Measurements from ENCODE around the gene RBBP8. TPM values are rescaled to one million over a fixed set of nuclear protein-coding genes. Genes with fewer than 3 reads are reported as not detected.
A peak's percentile ranks its signal among the peaks of the same experiment; 100 is the strongest.

RBBP8 gene
- polyA plus RNA-seq, 2 donors = 34.5 to 49.3 TPM

DNA sequence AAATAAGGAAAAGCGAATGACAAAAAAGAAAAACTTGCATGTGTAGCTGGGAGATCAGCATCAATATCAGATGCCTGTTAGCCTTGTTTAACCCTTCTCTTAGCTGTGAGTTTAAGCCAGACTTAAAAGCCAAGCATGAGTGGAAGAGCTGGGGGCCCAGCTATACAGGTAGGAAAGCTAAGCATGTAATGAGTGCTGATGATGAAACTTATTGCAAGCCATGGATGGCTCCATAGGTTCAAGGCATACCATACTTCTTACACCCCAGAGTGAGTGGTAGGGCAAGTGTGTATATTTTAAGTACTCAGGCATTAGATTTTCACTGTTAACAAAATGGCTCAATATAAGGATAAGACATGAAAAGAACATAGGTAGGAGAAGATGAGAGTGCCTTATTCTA, 28.0 kb downstream of the RBBP8 start:
- no peak overlapping the region for H3K4me3 ChIP-seq (ENCODE audit: low read depth in 1 of 2, low read length in 2 of 2)
- H3K36me3 ChIP-seq (ENCODE audit: control insufficient read depth in 2 of 2, insufficient read depth in 2 of 2, low read length in 1 of 2) = peaks cover 2 to 5% of the 10 kb centered on the region in 2 donors
- no peaks in the 10 kb centered on the region for H3K27me3 ChIP-seq (ENCODE audit: control insufficient read depth in 1 of 2, insufficient read depth in 2 of 2, low read length in 2 of 2)
- H3K27ac ChIP-seq (ENCODE audit: low read depth in 2 of 2, low read length in 1 of 2) = no peak overlapping the region
- WGBS, 2 donors = 95 to 98% methylated on average over 1 of the region's 1 CpG
- H3K4me1 ChIP-seq (ENCODE audit: control insufficient read depth in 2 of 2, insufficient read depth in 2 of 2, low read length in 1 of 2) = no peaks in the 10 kb centered on the region
- no peaks in the 10 kb centered on the region for H3K9me3 ChIP-seq (ENCODE audit: control insufficient read depth in 2 of 2, insufficient read depth in 1 of 2, low read depth in 1 of 2, low read length in 1 of 2)

DNA sequence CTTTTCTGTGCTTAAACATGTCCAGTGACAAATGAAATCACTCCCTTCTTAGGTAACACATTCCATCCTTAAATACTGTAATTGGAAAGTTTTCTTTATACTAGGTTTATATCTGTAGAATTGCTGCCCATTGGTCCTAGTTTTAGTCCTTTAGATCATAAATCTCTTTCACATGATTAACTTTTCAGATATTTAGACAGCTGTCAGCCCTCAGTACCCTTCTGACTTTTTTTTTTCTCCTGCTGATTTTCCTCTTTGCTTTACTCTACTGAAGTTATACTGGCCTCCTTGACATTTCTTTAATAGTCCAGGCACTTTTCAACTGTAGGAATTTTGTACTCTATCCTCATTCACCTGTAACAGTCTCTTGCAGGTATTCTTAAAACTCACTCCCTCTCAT, 28.9 kb downstream of the RBBP8 start:
- Histone ChIP-seq H3K27ac (ENCODE audit: low read depth in 2 of 2, low read length in 1 of 2) (no peak overlapping the region), H3K27me3 (ENCODE audit: control insufficient read depth in 1 of 2, insufficient read depth in 2 of 2, low read length in 2 of 2) (no peaks in the 10 kb centered on the region), H3K4me1 (ENCODE audit: control insufficient read depth in 2 of 2, insufficient read depth in 2 of 2, low read length in 1 of 2) (no peaks in the 10 kb centered on the region), H3K36me3 (ENCODE audit: control insufficient read depth in 2 of 2, insufficient read depth in 2 of 2, low read length in 1 of 2) (peaks cover 2 to 3% of the 10 kb centered on the region in 2 donors), H3K4me3 (ENCODE audit: low read depth in 1 of 2, low read length in 2 of 2) (no peak overlapping the region), H3K9me3 (ENCODE audit: control insufficient read depth in 2 of 2, insufficient read depth in 1 of 2, low read depth in 1 of 2, low read length in 1 of 2) (no peaks in the 10 kb centered on the region)

DNA sequence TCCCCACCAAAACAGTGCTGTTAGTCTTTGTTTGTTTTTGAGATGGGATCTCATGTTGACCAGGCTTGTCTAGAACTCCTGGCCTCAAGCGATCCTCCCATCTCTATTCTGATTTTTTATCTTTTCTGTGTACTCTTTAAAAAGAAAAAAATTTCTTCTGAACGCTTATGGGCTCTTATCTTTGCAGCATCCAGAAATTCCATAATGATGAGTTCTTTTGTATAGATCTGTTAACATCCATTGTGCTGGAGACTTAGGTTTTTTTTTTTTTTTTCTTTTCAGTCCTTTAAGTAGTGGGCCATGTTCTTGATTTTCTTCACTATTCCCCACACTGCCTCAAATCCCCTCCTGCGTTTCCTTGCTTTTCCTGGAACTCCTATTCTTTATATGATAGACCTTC, 31.0 kb downstream of the RBBP8 start:
- Histone ChIP-seq H3K27ac (ENCODE audit: low read depth in 2 of 2, low read length in 1 of 2) (no peak overlapping the region), H3K4me1 (ENCODE audit: control insufficient read depth in 2 of 2, insufficient read depth in 2 of 2, low read length in 1 of 2) (no peaks in the 10 kb centered on the region), H3K27me3 (ENCODE audit: control insufficient read depth in 1 of 2, insufficient read depth in 2 of 2, low read length in 2 of 2) (no peaks in the 10 kb centered on the region), H3K36me3 (ENCODE audit: control insufficient read depth in 2 of 2, insufficient read depth in 2 of 2, low read length in 1 of 2) (peaks cover 2 to 3% of the 10 kb centered on the region in 2 donors), H3K9me3 (ENCODE audit: control insufficient read depth in 2 of 2, insufficient read depth in 1 of 2, low read depth in 1 of 2, low read length in 1 of 2) (no peaks in the 10 kb centered on the region), H3K4me3 (ENCODE audit: low read depth in 1 of 2, low read length in 2 of 2) (no peak overlapping the region)
- WGBS, 2 donors = 84 to 87% methylated on average over 3 of the region's 3 CpGs

DNA sequence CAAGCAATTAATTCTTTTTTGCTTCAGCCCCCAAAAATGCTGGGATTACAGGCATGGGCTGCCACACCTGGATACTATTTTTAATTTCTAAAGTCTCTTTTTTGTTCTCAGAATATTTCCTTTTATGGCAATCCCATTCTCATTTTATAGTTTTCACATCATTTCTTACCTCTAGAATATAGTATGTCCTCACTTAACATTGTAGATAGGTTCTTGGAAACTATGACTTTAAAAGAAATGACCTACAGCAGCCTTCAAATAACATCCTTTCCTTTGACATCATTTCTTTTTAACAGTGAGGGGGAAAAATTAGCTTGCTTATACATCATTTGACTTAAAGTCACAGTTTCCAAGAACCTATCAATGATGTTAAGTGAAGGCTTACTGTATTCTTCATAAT, 31.6 kb downstream of the RBBP8 start:
- Histone ChIP-seq H3K27ac (ENCODE audit: low read depth in 2 of 2, low read length in 1 of 2) (no peak overlapping the region), H3K9me3 (ENCODE audit: control insufficient read depth in 2 of 2, insufficient read depth in 1 of 2, low read depth in 1 of 2, low read length in 1 of 2) (no peaks in the 10 kb centered on the region), H3K27me3 (ENCODE audit: control insufficient read depth in 1 of 2, insufficient read depth in 2 of 2, low read length in 2 of 2) (no peaks in the 10 kb centered on the region), H3K4me1 (ENCODE audit: control insufficient read depth in 2 of 2, insufficient read depth in 2 of 2, low read length in 1 of 2) (no peaks in the 10 kb centered on the region), H3K36me3 (ENCODE audit: control insufficient read depth in 2 of 2, insufficient read depth in 2 of 2, low read length in 1 of 2) (peaks cover 2 to 3% of the 10 kb centered on the region in 2 donors), H3K4me3 (ENCODE audit: low read depth in 1 of 2, low read length in 2 of 2) (no peak overlapping the region)

DNA sequence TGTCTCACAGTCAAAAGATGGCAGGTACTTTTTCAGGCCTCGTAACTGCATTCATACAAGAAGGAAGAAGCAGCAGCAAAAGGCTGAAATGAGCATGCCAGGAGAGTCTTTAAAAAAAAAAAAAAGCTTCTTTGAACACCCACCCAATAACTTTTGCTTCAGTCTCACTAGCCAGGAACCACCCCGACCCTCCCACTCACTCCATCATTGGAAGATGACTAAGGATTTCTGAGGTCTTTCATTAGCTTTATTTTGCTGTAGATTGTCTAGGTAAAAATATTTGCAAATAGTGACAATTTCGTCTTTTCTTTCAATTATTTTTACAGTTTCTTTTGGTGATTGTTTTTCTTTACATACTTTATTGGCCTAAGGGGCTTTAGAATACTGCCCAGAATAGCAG, 37.9 kb downstream of the RBBP8 start:
- no peaks in the 10 kb centered on the region for H3K9me3 ChIP-seq (ENCODE audit: control insufficient read depth in 2 of 2, insufficient read depth in 1 of 2, low read depth in 1 of 2, low read length in 1 of 2)
- 86 to 88% methylated on average over 3 of the region's 3 CpGs for WGBS, 2 donors
- H3K27me3 ChIP-seq (ENCODE audit: control insufficient read depth in 1 of 2, insufficient read depth in 2 of 2, low read length in 2 of 2) = no peaks in the 10 kb centered on the region
- no peaks in the 10 kb centered on the region for H3K4me1 ChIP-seq (ENCODE audit: control insufficient read depth in 2 of 2, insufficient read depth in 2 of 2, low read length in 1 of 2)
- H3K27ac ChIP-seq (ENCODE audit: low read depth in 2 of 2, low read length in 1 of 2) = no peak overlapping the region
- H3K4me3 ChIP-seq (ENCODE audit: low read depth in 1 of 2, low read length in 2 of 2) = no peak overlapping the region
- H3K36me3 ChIP-seq (ENCODE audit: control insufficient read depth in 2 of 2, insufficient read depth in 2 of 2, low read length in 1 of 2) = no peaks in the 10 kb centered on the region

DNA sequence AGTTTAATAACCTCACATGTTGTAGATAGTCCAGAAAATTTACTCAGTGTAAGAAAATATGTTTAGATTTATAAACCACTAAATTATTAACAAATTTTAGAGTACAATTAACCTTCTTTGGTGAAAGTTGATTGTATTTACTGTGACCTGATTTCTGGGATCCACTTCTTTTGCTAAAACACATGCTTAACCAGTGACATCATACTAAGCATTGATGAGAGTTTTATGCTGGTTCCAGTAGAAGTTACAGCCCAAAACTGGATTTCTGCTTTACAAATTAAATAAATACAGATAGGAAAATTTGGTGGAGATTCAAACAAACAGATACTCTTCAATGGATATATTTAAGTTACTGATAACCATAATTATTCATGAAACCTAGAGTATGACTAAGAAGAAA, 40.9 kb downstream of the RBBP8 start:
- H3K27ac ChIP-seq (ENCODE audit: low read depth in 2 of 2, low read length in 1 of 2) = no peak overlapping the region
- H3K9me3 ChIP-seq (ENCODE audit: control insufficient read depth in 2 of 2, insufficient read depth in 1 of 2, low read depth in 1 of 2, low read length in 1 of 2) = no peaks in the 10 kb centered on the region
- no peak overlapping the region for H3K4me3 ChIP-seq (ENCODE audit: low read depth in 1 of 2, low read length in 2 of 2)
- H3K27me3 ChIP-seq (ENCODE audit: control insufficient read depth in 1 of 2, insufficient read depth in 2 of 2, low read length in 2 of 2) = no peaks in the 10 kb centered on the region
- no peaks in the 10 kb centered on the region for H3K4me1 ChIP-seq (ENCODE audit: control insufficient read depth in 2 of 2, insufficient read depth in 2 of 2, low read length in 1 of 2)
- no peaks in the 10 kb centered on the region for H3K36me3 ChIP-seq (ENCODE audit: control insufficient read depth in 2 of 2, insufficient read depth in 2 of 2, low read length in 1 of 2)

DNA sequence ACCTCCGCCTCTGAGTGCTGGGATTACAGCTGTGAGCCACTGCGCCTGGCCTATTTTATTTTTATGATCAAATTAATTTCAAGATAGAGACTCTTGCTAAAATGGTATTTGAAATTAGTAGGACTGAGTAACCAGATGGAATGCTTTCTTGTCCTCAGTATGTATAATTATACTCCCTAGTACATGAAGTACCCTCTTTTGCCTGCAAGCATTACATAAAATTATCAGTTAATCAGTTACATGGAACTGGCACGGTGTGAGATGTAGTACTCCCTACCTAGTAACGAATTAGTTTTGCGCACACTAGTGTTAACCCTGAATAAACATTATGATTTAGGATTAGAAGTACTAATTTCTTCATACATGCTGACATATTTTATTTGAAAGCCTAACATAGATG, 41.6 kb downstream of the RBBP8 start:
- H3K27ac ChIP-seq (ENCODE audit: low read depth in 2 of 2, low read length in 1 of 2) = no peak overlapping the region
- H3K27me3 ChIP-seq (ENCODE audit: control insufficient read depth in 1 of 2, insufficient read depth in 2 of 2, low read length in 2 of 2) = no peaks in the 10 kb centered on the region
- 89 to 95% methylated on average over 5 of the region's 5 CpGs for WGBS, 2 donors
- H3K4me3 ChIP-seq (ENCODE audit: low read depth in 1 of 2, low read length in 2 of 2) = no peak overlapping the region
- no peaks in the 10 kb centered on the region for H3K9me3 ChIP-seq (ENCODE audit: control insufficient read depth in 2 of 2, insufficient read depth in 1 of 2, low read depth in 1 of 2, low read length in 1 of 2)
- no peaks in the 10 kb centered on the region for H3K36me3 ChIP-seq (ENCODE audit: control insufficient read depth in 2 of 2, insufficient read depth in 2 of 2, low read length in 1 of 2)
- no peaks in the 10 kb centered on the region for H3K4me1 ChIP-seq (ENCODE audit: control insufficient read depth in 2 of 2, insufficient read depth in 2 of 2, low read length in 1 of 2)

DNA sequence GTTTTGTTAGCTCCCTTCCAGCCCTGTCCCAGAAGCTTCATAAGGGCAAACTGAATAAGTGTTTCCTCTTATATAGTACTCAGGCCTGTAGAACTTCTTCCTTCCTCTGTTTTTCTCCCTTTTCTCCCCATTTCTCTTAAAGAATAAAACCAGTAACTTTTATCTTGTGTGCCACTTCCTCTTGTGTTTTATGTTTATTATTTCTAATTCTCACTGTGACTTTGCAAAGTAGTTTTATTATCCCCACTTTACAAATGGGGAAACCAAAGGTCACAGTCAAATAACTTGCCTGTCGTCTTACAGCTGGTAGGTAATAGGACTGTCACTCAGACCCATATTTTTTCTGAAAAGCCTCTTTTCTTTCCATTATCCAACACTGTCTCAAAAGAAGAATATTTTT, 42.4 kb downstream of the RBBP8 start:
- 77 to 89% methylated on average over 1 of the region's 1 CpG for WGBS, 2 donors

DNA sequence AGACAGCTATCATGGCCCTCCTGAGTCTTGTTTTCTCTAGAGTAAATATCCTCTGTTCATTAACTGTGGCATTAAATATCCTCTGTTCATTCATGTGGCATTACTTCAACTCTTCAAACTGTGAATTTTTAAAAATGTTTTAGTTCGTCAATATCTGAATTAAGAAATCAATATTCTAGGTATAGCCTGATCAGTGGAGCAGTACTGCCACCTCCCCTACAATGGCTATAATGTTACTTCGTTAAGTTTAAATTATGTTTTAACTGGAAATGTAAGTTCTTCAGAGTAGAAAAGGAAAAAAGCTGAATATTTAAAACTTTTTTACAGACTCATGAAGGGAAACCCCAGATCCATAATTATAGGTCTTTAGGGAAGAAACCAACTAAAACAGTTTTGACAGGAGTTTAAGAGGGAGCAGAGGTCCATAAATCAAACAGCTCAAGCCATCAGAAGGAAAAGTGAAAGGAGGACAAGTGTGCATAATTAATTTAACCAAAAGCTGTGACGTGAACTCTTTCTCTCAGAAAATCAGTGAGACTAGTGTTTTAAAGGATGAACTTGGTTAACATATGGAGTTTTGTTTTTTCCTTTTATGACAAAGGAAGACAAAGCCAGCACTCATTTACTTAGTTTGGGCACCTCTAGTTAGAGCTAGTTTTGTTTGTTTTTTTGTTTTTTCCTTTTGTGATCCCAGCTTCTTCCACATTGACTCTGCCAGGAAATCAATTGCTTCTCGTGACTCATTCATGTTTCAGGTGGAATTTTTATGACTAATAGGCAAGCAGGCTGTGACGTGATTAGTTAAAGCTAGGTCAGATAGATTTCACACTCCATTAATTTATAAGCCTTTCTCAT, 44.9 kb downstream of the RBBP8 start:
- H3K27ac ChIP-seq (ENCODE audit: low read depth in 2 of 2, low read length in 1 of 2) = peak overlapping the region in 1 of 2 donors; percentile 35
- WGBS, 2 donors = 37 to 38% methylated on average over 5 of the region's 5 CpGs
- no peak overlapping the region for H3K4me3 ChIP-seq (ENCODE audit: low read depth in 1 of 2, low read length in 2 of 2)
- H3K27me3 ChIP-seq (ENCODE audit: control insufficient read depth in 1 of 2, insufficient read depth in 2 of 2, low read length in 2 of 2) = no peaks in the 10 kb centered on the region
- H3K36me3 ChIP-seq (ENCODE audit: control insufficient read depth in 2 of 2, insufficient read depth in 2 of 2, low read length in 1 of 2) = no peaks in the 10 kb centered on the region
- no peaks in the 10 kb centered on the region for H3K9me3 ChIP-seq (ENCODE audit: control insufficient read depth in 2 of 2, insufficient read depth in 1 of 2, low read depth in 1 of 2, low read length in 1 of 2)
- H3K4me1 ChIP-seq (ENCODE audit: control insufficient read depth in 2 of 2, insufficient read depth in 2 of 2, low read length in 1 of 2) = no peaks in the 10 kb centered on the region

More for the DNA sequence above, 42.4 kb downstream of the RBBP8 start:
- Histone ChIP-seq H3K27me3 (ENCODE audit: control insufficient read depth in 1 of 2, insufficient read depth in 2 of 2, low read length in 2 of 2) (no peaks in the 10 kb centered on the region), H3K27ac (ENCODE audit: low read depth in 2 of 2, low read length in 1 of 2) (no peak overlapping the region), H3K4me1 (ENCODE audit: control insufficient read depth in 2 of 2, insufficient read depth in 2 of 2, low read length in 1 of 2) (no peaks in the 10 kb centered on the region), H3K9me3 (ENCODE audit: control insufficient read depth in 2 of 2, insufficient read depth in 1 of 2, low read depth in 1 of 2, low read length in 1 of 2) (no peaks in the 10 kb centered on the region), H3K4me3 (ENCODE audit: low read depth in 1 of 2, low read length in 2 of 2) (no peak overlapping the region), H3K36me3 (ENCODE audit: control insufficient read depth in 2 of 2, insufficient read depth in 2 of 2, low read length in 1 of 2) (no peaks in the 10 kb centered on the region)

DNA sequence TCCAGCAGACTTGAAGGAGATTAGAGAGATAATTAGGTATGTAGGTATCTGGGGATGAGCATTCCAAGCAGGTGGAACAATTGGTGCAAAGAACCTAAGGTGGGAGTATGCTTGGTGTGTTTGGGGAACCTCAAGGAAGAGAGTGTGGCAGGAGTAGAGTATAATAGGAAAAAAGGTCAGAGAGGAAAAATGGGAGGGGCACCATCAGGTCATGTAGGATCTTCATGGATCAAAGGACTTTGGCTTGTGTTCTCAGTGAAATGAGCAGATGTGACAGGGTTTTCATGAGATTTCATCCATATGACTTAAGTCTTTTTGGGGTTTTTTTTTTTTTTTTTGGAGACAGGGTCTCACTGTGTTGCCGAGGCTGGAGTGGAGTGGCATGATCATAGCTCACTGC, 47.3 kb downstream of the RBBP8 start:
- H3K27me3 ChIP-seq (ENCODE audit: control insufficient read depth in 1 of 2, insufficient read depth in 2 of 2, low read length in 2 of 2) = no peaks in the 10 kb centered on the region
- H3K4me3 ChIP-seq (ENCODE audit: low read depth in 1 of 2, low read length in 2 of 2) = no peak overlapping the region
- no peaks in the 10 kb centered on the region for H3K36me3 ChIP-seq (ENCODE audit: control insufficient read depth in 2 of 2, insufficient read depth in 2 of 2, low read length in 1 of 2)
- H3K4me1 ChIP-seq (ENCODE audit: control insufficient read depth in 2 of 2, insufficient read depth in 2 of 2, low read length in 1 of 2) = no peaks in the 10 kb centered on the region
- no peaks in the 10 kb centered on the region for H3K9me3 ChIP-seq (ENCODE audit: control insufficient read depth in 2 of 2, insufficient read depth in 1 of 2, low read depth in 1 of 2, low read length in 1 of 2)
- WGBS, 2 donors = 92 to 93% methylated on average over 1 of the region's 1 CpG
- no peak overlapping the region for H3K27ac ChIP-seq (ENCODE audit: low read depth in 2 of 2, low read length in 1 of 2)

Measured in esophagus (tissue), 2 donors.